Colonic mucosa (tissue), 4 donors: ENCODE data around the gene CLPTM1L. TPM values are rescaled to one million over a fixed set of nuclear protein-coding genes. Genes with fewer than 3 reads are reported as not detected.
"Not testable (repeated sequence)": the region's sequence is repeated elsewhere in the genome, so short reads cannot be mapped to it uniquely, and the experiment has no call there.

ENCODE experiments used
- DNase-seq: peaks from one replicate; pipeline ENCODE4 v3.0.0-alpha.2; 2020
- H3K27ac ChIP-seq: fragments of 200-600 bp; one replicate; pipeline ENCODE4 v1.8.0; 2021
- H3K27me3 ChIP-seq: fragments of 200-600 bp; one replicate; pipeline ENCODE4 v1.8.0; 2021
- H3K36me3 ChIP-seq: fragments of 200-600 bp; one replicate; pipeline ENCODE4 v1.8.0; 2021
- H3K4me1 ChIP-seq: fragments of 200-600 bp; one replicate; pipeline ENCODE4 v1.8.0; 2021; ENCODE audit warnings: mild to moderate bottlenecking
- H3K4me3 ChIP-seq: fragments of 200-600 bp; one replicate; pipeline ENCODE4 v1.8.0; 2021
- H3K9ac ChIP-seq, 2 donors: one replicate each; pipeline ENCODE4 v1.7.0; 2013; ENCODE audit warnings: control low read depth in 2 of 2, low read depth in 2 of 2, low read length in 2 of 2
- H3K9me3 ChIP-seq: fragments of 200-600 bp; one replicate; pipeline ENCODE4 v1.8.0; 2021
- CTCF ChIP-seq: fragments of 200-600 bp; IDR thresholded peaks from one replicate; pipeline ENCODE4 v1.8.0; 2022; ENCODE audit warnings: antibody characterized with exemption, mild to moderate bottlenecking
- intact Hi-C: fragments of 100-400 bp; cut with DNase I; formaldehyde crosslinking; loops from one replicate; pipeline ENCODE4 v1.14.1; 2022
- total RNA-seq, 2 donors: library from RNA; stranded (reverse); fragmentation: NEBNext Ultra II Directional in 1 of 2; extraction: Animal tissue kit (Norgen Biotek cat#: 25700) in 1 of 2; gene quantifications; one replicate each; pipeline ENCODE4 v1.2.1, GENCODE V29; 2021
- donor health status: healthy.
- donor health status: DM: no; HTN: no; CAD: no.
- donor health status: DM: no; HTN: no; CAD: no.

The CLPTM1L gene
- total RNA-seq, 2 donors from 2014 or later: 80.1 to 138 TPM

- intact Hi-C loops: no loop called here
Measured at GRCh38 chr5:1292846-1293415, 52.0 kb downstream of the CLPTM1L start.

GRCh38 chr5:1292139-1292538 is 52.8 kb downstream of the CLPTM1L start:
- H3K27me3 ChIP-seq: peaks cover 9% of the 10 kb centered on the region

More at GRCh38 chr5:1292846-1293415, 52.0 kb downstream of the CLPTM1L start:
- H3K36me3 ChIP-seq: no peaks in the 10 kb centered on the region
- H3K9ac ChIP-seq: no peak overlapping the region
- H3K27me3 ChIP-seq: peaks cover 9% of the 10 kb centered on the region
- peaks cover 3% of the 10 kb centered on the region for H3K4me1 ChIP-seq
- no peaks in the 10 kb centered on the region for H3K9me3 ChIP-seq
- peak; percentile 15 for DNase-seq
- H3K4me3 ChIP-seq: no peak overlapping the region
- no peak overlapping the region for H3K27ac ChIP-seq
- TF ChIP-seq CTCF: no peak

GRCh38 chr5:1291611-1292080 is 53.3 kb downstream of the CLPTM1L start:
- Histone ChIP-seq H3K9ac (peak overlapping the region in 1 of 2 donors; percentile 58), H3K9me3 (no peaks in the 10 kb centered on the region), H3K27ac (no peak overlapping the region), H3K36me3 (no peaks in the 10 kb centered on the region), H3K27me3 (peaks cover 9% of the 10 kb centered on the region), H3K4me1 (peaks cover 3% of the 10 kb centered on the region), H3K4me3 (no peak overlapping the region)
- no peak for TF ChIP-seq CTCF
- peak; percentile 64 for DNase-seq
- intact Hi-C loops: no loop called here

More at GRCh38 chr5:1292139-1292538, 52.8 kb downstream of the CLPTM1L start:
- intact Hi-C loops: no loop called here
- Histone ChIP-seq H3K9ac (peak overlapping the region in 1 of 2 donors; percentile 58), H3K4me1 (peaks cover 3% of the 10 kb centered on the region), H3K4me3 (no peak overlapping the region), H3K27ac (no peak overlapping the region), H3K9me3 (no peaks in the 10 kb centered on the region), H3K36me3 (no peaks in the 10 kb centered on the region)
- no peak for TF ChIP-seq CTCF
- DNase-seq: peak; percentile 21

GRCh38 chr5:1290956-1291355 is 53.9 kb downstream of the CLPTM1L start:
- H3K9me3 ChIP-seq, H3K4me1 ChIP-seq, H3K4me3 ChIP-seq, H3K9ac ChIP-seq, H3K36me3 ChIP-seq, H3K27me3 ChIP-seq, intact Hi-C loops, H3K27ac ChIP-seq: not testable (repeated sequence)
- DNase-seq: peak; percentile 19

- intact Hi-C loops, H3K4me1 ChIP-seq, H3K4me3 ChIP-seq, DNase-seq, H3K36me3 ChIP-seq, H3K9me3 ChIP-seq, H3K27ac ChIP-seq, H3K9ac ChIP-seq, H3K27me3 ChIP-seq: not testable (repeated sequence)
Measured at GRCh38 chr5:1289559-1289958, 55.3 kb downstream of the CLPTM1L start.

GRCh38 chr5:1288439-1289335 is 56.2 kb downstream of the CLPTM1L start:
- Histone ChIP-seq H3K4me3 (no peak overlapping the region), H3K4me1 (no peaks in the 10 kb centered on the region), H3K36me3 (no peaks in the 10 kb centered on the region), H3K27ac (no peak overlapping the region), H3K9ac (no peak overlapping the region), H3K27me3 (no peaks in the 10 kb centered on the region), H3K9me3 (no peaks in the 10 kb centered on the region)
- DNase-seq: no peak
- TF ChIP-seq CTCF: no peak
- intact Hi-C loops: no loop called here
